LNCaP clone FGC (cell line): ENCODE measurements around the gene OARD1.

ENCODE experiments used
- DNase-seq: peaks from one replicate; pipeline ENCODE4 v3.0.0-alpha.2; 2011; ENCODE audit warnings: low read depth
- H3K4me3 ChIP-seq: 2 replicates; pipeline ENCODE4 v1.5.1; 2011; ENCODE audit warnings: mild to moderate bottlenecking, low read depth, low read length, control low read depth
- CTCF ChIP-seq: IDR thresholded peaks from 2 replicates; pipeline ENCODE4 v1.5.1; 2012; ENCODE audit warnings: mild to moderate bottlenecking; ENCODE audit not compliant: control insufficient read depth, insufficient read depth; ENCODE audit errors: extremely low read depth

Gene OARD1

DNA sequence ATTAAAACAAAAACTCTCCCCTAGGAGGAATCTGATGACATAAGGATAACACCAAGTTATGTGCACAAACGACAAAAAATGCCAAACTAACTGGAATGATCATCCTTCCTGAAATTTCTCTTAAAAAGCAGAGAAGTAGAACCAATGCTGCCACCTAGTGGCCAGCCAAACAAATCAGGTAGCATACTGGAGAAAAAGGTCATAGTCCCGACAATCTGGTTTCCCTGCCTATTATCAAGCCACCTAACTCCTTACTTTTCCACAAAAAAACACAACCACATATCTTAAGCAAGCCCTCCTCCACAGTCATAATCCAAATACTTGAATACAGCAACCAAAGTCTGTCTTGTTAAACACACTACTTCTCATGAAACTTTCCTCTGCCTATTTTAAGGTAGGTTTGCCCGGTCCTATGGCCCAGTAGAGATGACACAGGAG is 5.3 kb downstream of the OARD1 start:
- no peak overlapping the region for H3K4me3 ChIP-seq
- DNase-seq = no peak
- TF ChIP-seq CTCF = peak; percentile 78

DNA sequence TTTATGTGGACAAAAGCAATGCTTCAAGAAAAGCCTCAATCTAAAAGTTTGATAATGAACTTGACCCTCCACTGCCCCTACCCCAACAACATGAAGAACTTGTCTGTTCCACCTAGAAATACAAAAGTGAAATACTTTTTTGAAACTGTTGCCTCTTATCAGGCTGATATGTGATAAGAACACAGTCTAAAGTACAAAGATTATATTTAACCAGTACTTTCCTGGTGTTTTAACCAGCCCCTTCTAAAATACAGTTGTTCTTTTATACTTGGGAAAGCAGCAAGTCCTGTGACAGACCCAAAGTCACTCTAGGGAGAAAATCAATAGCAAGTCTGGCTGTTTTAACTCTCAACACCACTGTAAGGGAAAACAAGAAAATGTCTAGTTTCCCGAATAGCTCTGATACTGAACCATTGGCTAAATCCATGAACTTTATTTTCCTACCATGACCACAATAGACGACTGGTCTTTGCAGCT is 6.6 kb downstream of the OARD1 start:
- TF ChIP-seq CTCF = no peak
- no peak overlapping the region for H3K4me3 ChIP-seq
- no peak for DNase-seq

DNA sequence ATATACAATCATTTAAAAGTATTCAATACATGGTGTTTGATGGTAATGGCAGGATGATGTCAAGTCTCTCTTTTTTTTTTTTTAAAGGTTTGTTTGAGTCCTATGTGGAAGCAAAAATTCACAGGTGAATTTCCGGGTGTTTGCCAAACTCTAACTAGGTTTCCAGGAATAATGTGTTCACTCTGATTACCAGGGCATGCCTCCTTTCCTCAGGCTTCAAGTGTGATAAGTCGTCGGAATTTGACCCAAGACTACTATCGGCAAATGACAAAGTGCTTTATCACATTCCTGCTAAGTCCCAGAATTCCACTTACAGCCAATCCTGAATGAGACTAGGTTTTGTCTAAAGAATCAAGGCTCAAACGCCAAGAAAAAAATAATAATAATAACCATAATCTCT is 7.3 kb downstream of the OARD1 start:
- no peak for DNase-seq
- no peak overlapping the region for H3K4me3 ChIP-seq
- no peak for TF ChIP-seq CTCF

GRCh38 chr6:41063884-41064285 is 8.3 kb downstream of the OARD1 start:
- no peak for TF ChIP-seq CTCF
- no peak overlapping the region for H3K4me3 ChIP-seq
- DNase-seq = no peak

DNA sequence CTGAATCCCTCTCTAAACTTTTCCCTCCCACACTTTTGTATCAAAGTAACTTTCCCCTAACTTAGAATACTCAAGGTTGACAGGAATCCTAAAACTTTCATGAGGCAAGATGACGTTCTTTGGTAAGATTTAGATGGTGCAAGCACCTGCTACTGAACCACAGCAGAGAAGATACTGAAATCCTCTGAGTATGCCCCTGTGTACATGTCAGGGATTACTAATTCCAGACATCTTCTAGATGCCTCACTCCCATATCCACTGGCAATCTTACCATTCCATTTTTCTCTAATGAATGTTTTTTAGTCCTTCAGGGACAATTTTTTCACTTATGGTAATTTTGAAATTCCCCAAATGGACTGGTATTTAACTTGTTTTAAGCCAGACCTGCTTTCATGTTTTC is 10.1 kb downstream of the OARD1 start:
- no peak for TF ChIP-seq CTCF
- DNase-seq = no peak
- no peak overlapping the region for H3K4me3 ChIP-seq

- no peak overlapping the region for H3K4me3 ChIP-seq
- no peak for TF ChIP-seq CTCF
- no peak for DNase-seq
Measured at GRCh38 chr6:41061196-41061726, 10.9 kb downstream of the OARD1 start.

- DNase-seq = no peak
- TF ChIP-seq CTCF = no peak
- H3K4me3 ChIP-seq = no peak overlapping the region
Measured at GRCh38 chr6:41059556-41059955, 12.6 kb downstream of the OARD1 start.
